Measurements from ENCODE around the gene TTLL1. TPM values are rescaled to one million over a fixed set of nuclear protein-coding genes. Genes with fewer than 3 reads are reported as not detected.

The TTLL1 gene
- total and polyA plus RNA-seq, 2 donors (not counting 3 experiments of a cell fraction or from before 2014, with no cell fraction given), result 9.0 to 17.0 TPM

- Histone ChIP-seq H3K9ac (replicated peaks; ENCODE audit: extremely low read depth, insufficient read depth, low read length) (no peak overlapping the region), H3K4me2 (ENCODE audit: insufficient read depth, low read length) (no peak overlapping the region), H3K9me1 (replicated peaks; ENCODE audit: control insufficient read depth, extremely low read depth, insufficient read depth, low read length) (no peaks in the 10 kb centered on the region), H3K79me2 (ENCODE audit: control insufficient read depth, insufficient read depth, low read length) (no peaks in the 10 kb centered on the region), H3K4me3 (replicated peaks in 1 of 3; ENCODE audit: insufficient read depth in 1 of 3, low read depth in 1 of 3, low read length in 3 of 3) (no peak overlapping the region), H3K4me1 (ENCODE audit: control insufficient read depth, extremely low read depth, insufficient read depth, low read length) (peaks cover 3% of the 10 kb centered on the region), H3K36me3 (ENCODE audit: control insufficient read depth in 2 of 2, extremely low read depth in 1 of 2, insufficient read depth in 2 of 2, low read length in 2 of 2) (no peaks in the 10 kb centered on the region), H3K27me3 (ENCODE audit: control insufficient read depth in 2 of 2, insufficient read depth in 2 of 2, low read length in 2 of 2) (no peaks in the 10 kb centered on the region), H3K27ac (ENCODE audit: insufficient read depth, low read depth, low read length) (no peak overlapping the region), H2AFZ (ENCODE audit: low read depth, low read length) (no peak overlapping the region), H4K20me1 (replicated peaks; ENCODE audit: control insufficient read depth, extremely low read depth, insufficient read depth, low read length) (no peaks in the 10 kb centered on the region), H3K9me3 (replicated peaks; ENCODE audit: control insufficient read depth, insufficient read depth, low read length) (no peaks in the 10 kb centered on the region)
- intact Hi-C loops (cut with micrococcal nuclease), result no loop called here
- TF ChIP-seq JUN (IDR thresholded peaks at IDR 0.05; ENCODE audit: borderline replicate concordance, insufficient read depth, insufficient read length, low read depth), result no peak
- DNase-seq (ENCODE audit: low read depth, low spot score) (no peak), FAIRE-seq (peak; percentile 50)
- ChIA-PET CTCF (interaction anchor here (1.2 to 1.6 kb wide), 2 partner anchors 8 to 12 kb away, joined by 4 to 11 read pairs; partner anchors contain the start of gene BIK), POLR2A (no interaction called here)
- dilution Hi-C loops (cut with MboI; ENCODE audit: extremely low pct_ligation_motif_present, low sequenced_read_pairs), result no loop called here
- BruUV-seq (replicated peaks), result no TSS peak
These were observed 9.2 kb upstream of the TTLL1 start for GRCh38 chr22:43098356-43098755.

DNA sequence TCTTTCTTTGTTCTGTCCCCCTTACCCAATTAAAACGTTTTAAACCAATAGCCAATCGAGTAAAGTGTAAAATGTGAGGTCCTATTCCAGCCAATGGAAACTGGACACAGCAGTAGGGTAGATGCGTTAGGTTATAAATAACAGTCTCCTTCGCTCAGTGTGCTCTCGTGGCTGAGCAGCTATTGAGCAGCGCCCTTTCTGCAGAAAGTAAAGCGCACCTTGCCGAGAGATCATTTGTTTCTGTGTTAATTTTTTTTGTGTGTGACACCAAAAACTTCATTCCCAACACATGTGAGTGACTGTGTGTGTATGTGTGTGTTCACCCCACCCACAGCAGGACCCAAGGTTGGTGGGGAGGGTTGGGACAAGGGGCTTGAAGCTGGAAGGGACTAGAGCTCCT is 7.2 kb upstream of the TTLL1 start:
- intact Hi-C loops (cut with micrococcal nuclease), result no loop called here
- H3K27me3 ChIP-seq (ENCODE audit: control insufficient read depth in 2 of 2, insufficient read depth in 2 of 2, low read length in 2 of 2), result no peaks in the 10 kb centered on the region
- no peaks in the 10 kb centered on the region for H3K36me3 ChIP-seq (ENCODE audit: control insufficient read depth in 2 of 2, extremely low read depth in 1 of 2, insufficient read depth in 2 of 2, low read length in 2 of 2)
- POLR2A ChIA-PET, result no interaction called here
- H3K9ac ChIP-seq (replicated peaks; ENCODE audit: extremely low read depth, insufficient read depth, low read length), result no peak overlapping the region
- no peaks in the 10 kb centered on the region for H3K79me2 ChIP-seq (ENCODE audit: control insufficient read depth, insufficient read depth, low read length)
- H3K4me1 ChIP-seq (ENCODE audit: control insufficient read depth, extremely low read depth, insufficient read depth, low read length), result peaks cover 3% of the 10 kb centered on the region
- no peak for FAIRE-seq
- no peak for TF ChIP-seq POLR2A (IDR thresholded peaks at IDR 0.05; ENCODE audit: low read depth, low read length)
- no peak for TF ChIP-seq POLR2AphosphoS5 (IDR thresholded peaks at IDR 0.05; ENCODE audit: insufficient read depth, low read depth, low read length)
- no peak for TF ChIP-seq MYC (IDR thresholded peaks at IDR 0.05; ENCODE audit: low read depth, low read length)
- no peaks in the 10 kb centered on the region for H3K9me3 ChIP-seq (replicated peaks; ENCODE audit: control insufficient read depth, insufficient read depth, low read length)
- CTCF ChIA-PET, result no interaction called here
- H2AFZ ChIP-seq (ENCODE audit: low read depth, low read length), result no peak overlapping the region
- dilution Hi-C loops (cut with MboI; ENCODE audit: extremely low pct_ligation_motif_present, low sequenced_read_pairs), result no loop called here
- H4K20me1 ChIP-seq (replicated peaks; ENCODE audit: control insufficient read depth, extremely low read depth, insufficient read depth, low read length), result no peaks in the 10 kb centered on the region
- H3K9me1 ChIP-seq (replicated peaks; ENCODE audit: control insufficient read depth, extremely low read depth, insufficient read depth, low read length), result no peaks in the 10 kb centered on the region
- no TSS peak for BruUV-seq (replicated peaks)
- no peak overlapping the region for H3K27ac ChIP-seq (ENCODE audit: insufficient read depth, low read depth, low read length)
- no peak for DNase-seq (ENCODE audit: low read depth, low spot score)
- no peak overlapping the region for H3K4me2 ChIP-seq (ENCODE audit: insufficient read depth, low read length)
- no peak overlapping the region for H3K4me3 ChIP-seq (replicated peaks in 1 of 3; ENCODE audit: insufficient read depth in 1 of 3, low read depth in 1 of 3, low read length in 3 of 3)
